Pulmonary artery endothelial cell (primary cell): ENCODE results near the gene DACT3. TPM values are rescaled to one million over a fixed set of nuclear protein-coding genes. Genes with fewer than 3 reads are reported as not detected.
"Not testable (repeated sequence)": the region's sequence is repeated elsewhere in the genome, so short reads cannot be mapped to it uniquely, and the experiment has no call there.

Source experiments
- DNase-seq: peaks from one replicate; pipeline ENCODE4 v3.0.0-alpha.2; 2011; ENCODE audit warnings: low read depth, low spot score
- total RNA-seq: library from RNA; depleted of rRNA; stranded (reverse); fragments of >200 nt; gene quantifications from 2 replicates; pipeline ENCODE4 v1.2.3, GENCODE V29; 2014

Gene DACT3
- total RNA-seq, 1 donor from 2014 or later: 0.66 TPM

DNA sequence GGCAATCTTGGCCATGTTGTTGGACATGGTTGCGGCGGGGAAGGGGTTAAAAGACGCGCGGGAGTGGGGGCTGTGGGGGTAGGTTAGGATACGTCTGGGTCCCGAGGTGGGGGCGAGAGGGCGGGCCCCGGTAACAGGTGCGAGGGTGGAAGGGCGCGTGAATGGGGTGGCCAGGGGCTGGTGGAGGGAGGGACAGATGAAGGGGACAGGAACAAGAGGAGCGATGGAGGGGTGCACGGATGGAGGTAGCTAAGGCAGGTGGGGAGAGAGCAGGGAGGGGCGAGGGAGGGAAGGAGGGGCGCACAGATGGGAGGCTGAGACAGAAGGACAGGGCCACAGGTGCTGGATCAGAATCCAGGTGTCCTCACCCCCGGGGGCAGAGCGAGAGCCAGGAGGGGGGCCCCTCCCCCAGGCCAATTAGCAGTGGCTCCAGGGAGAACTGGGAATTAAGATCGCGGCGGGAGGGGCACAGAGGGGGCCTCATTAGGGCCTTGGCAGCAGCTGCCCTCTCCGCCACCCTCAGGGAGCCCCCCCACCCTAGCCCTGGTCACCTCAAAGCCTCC is 26.2 kb downstream of the DACT3 start:
- no peak for DNase-seq

DNA sequence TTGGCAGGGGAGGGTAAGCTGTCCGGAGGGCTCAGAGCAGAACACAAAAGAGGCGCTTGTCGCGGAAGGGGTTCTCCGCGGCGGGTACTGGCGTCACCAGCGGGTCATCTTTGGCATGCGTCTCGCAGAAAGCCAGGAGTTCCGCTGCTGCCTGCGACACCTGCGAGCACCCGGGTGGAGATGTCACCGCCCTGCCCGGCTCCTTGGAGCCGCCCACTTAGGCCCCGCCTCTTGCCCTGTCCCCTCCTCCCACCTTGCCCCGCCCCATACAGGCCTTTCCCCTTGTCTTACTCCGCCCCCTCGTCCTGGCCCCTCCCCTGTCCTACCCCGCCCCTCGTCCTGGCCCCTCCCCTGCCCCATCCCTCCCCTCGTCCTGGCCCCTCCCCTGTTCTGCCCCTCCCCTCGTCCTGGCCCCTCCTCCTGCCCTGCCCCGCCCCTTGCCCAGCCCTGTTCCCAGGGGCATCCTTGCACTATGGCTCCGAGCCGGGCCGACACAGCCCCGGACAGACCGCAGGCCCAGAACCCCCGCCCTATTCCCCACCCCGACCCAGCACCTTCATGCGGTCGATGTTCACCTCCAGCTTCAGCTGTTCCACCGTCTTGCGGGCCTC is 26.8 kb downstream of the DACT3 start:
- DNase-seq: no peak

DNA sequence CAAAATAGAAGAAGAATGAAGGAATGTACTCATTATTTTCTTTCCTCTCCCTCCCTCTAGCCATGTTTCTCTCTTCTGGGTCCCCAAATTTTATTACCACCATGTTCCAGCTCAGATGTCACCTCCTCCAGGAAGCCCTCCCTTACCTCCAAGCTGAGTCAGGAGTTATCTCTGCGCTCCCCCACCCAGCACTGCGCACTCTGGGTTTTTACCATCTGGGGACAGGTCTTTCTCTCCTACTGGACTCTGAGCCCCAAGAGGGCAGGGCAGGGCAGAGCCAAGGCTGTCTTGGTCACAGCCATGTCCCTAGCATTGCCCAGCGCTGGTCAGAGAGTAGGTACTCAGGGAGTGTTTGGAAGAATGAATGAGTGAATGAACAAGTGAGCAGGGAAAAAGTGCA is 27.9 kb downstream of the DACT3 start:
- DNase-seq: no peak

DNA sequence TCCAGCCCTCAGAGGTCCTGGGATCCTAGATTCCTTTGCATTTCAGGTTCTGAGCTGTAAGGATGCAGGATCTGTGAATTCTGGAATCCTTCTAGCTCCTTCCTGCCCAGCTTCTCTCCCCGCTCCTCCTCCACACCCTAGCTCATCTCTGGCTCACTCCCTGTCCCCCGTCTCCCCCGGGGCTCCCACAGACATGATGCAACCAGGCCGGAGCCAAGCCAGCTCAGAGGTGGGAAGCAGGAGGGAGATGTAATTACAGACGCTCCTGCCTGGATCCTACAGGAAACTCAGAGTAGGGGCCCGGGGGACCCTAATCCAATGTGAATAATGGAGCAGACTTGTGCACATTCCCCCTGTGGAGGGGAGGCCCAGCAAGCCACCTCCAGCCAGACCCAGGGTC is 29.5 kb downstream of the DACT3 start:
- no peak for DNase-seq

DNA sequence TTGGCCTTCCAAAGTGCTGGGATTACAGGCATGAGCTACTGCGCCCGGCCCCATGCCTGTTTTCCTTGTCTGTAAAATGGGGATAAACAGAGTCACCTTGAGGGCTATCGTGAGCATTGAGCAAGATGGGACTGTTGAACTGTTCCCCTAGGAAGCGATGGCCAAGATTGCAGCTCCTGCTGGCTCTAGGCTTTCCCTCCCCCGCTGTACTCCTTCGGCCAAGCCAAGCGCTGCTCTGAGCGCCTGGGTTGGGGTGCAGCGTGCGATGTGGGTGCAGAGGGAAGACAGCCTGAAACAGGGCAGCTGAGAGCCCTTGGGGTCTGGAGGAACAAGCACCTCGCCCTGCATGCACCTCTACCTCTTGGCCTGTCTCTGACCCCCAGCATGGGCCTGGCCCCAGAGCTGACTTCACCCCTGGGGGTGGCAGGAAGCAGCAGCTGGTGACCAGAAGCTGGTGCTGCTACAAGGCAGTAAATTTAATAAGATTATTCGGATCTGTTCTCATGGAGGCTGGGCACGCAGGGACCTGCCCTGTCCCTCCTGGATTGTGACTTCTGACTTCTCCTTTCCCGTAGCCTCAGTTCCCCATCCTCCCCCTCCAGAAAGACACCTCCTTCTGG is 30.3 kb downstream of the DACT3 start:
- DNase-seq: no peak

DNA sequence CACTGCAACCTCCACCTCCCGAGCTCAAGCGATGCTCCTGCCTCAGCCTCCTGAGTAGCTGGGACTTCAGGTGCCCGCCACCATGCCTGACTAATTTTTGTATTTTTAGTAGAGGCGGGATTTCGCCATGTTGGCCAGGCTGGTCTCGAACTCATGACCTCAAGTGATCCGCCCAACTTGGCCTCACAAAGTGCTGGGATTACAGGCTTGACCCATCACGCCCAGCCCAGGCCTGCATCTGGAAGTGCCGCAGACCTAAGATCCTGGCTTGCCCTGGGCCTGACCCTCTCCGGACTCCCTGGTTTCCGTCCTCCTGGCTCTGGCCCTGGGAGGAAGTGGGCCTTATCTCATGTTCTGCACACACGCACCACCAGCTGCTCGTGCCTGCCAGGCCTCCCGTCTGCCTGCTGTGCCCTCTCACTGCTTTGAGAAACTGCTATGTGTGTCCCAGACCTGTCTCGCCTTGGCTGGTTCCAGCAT is 31.4 kb downstream of the DACT3 start:
- DNase-seq: no peak

- not testable (repeated sequence) for DNase-seq
Measured at GRCh38 chr19:46628970-46629369, 32.0 kb downstream of the DACT3 start.

GRCh38 chr19:46626446-46626845 is 34.5 kb downstream of the DACT3 start:
- no peak for DNase-seq

DNA sequence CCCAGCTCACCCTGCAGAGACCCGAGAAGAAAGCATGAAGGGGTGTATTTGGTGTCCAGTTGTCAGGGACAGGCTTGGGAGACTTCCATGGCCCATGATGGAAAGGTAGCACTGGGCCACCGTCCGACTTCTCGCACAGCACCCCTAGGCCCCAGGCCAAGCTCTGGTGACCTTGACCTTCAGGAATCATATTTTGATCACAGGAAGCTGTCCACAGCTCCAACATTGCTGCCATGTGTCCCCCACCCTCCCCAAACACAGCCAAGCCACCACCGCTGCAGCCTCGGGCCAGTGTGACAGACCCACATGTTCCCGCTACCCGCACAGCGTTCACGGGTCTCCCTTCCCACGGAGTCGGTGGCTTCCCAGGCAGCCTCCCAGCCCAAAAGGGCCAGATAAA is 35.3 kb downstream of the DACT3 start:
- DNase-seq: no peak

DNA sequence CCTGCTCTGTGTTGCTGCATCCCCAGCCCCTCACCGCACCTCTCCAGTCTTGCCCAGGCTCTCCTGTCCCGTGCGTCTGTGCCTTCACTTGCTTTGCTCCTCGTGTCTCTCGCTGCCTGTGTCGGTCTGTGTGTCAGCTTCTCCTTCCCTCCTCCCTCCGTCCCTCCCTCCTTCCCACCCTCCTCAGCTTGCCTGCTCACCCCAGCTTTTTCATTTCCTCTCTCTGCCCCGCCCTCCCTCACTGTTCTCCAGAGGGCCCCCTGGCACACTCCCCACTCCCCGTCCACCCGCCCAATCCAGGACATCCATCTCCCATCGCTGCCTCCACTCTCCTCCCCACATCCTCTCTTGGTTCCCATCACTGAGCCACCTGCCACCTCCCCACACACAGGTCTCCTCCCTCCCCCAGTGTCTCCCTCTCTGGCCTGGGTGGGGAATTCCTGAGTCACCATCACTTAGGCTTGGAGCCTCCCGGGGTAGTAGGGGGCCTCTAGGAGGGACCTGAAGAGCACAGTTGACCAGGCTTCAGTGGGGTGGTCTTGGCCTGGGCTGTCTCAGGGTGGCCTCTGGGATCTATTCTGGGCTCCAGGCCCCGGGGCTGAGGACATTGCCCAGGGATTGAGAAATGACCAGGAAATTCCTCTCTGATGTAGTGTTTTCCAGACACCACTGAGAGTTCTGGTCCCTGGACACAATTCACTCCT is 35.9 kb downstream of the DACT3 start, which contains the start of gene PTGIR:
Gene PTGIR (minus strand): TSS at position 132 of the 704 bp plus-strand sequence. CDS start 864 bp downstream, outside the sequence.
- no peak for DNase-seq

- DNase-seq: no peak
Measured at GRCh38 chr19:46623915-46624502, 37.0 kb downstream of the DACT3 start.

GRCh38 chr19:46622118-46622446 is 38.9 kb downstream of the DACT3 start:
- DNase-seq: no peak

DNA sequence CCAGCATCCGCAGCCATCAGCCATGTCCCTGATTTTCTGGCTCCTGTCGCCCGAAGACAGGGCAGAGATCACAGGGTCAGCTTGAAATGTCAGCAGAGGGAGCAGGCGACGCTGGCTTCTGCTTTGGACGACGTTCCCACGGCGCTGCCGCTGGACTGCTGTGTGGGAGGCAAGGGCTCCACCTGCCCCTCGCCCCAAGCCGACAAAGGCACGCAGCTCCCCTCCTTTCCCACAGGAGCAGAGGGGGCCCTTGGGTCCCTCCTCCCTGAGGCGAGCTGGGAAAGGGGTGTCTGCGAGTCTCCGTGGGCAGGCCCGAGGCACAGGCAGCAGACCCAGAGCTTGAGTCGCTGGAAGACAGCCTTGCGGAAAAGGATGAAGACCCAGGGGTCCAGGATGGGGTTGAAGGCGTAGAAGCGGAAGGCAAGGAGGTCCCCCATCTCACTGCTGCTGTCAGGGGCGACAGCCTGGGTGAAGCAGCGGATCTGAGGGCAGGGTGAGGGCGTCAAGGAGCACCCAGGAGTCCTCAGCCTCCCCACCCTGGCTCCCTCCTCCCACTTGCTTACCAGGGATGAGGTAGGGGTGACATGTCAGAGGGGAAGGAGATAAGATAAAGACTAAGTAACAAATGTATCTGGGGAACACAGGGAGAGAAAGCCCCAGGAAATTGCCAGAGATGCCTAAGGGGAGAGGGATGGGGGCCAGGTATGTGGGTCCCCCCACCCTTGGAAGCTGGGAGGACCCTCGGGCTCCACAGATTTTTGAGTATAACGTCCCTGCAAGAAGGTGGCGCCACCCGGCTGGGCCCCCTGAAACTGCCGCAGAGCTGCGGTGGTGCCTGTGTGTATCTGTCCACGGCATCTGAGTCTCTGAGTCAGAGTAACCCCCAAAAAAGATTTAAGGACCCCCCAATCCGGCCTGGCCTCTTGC is 39.5 kb downstream of the DACT3 start:
- no peak for DNase-seq

GRCh38 chr19:46620716-46621115 is 40.3 kb downstream of the DACT3 start:
- no peak for DNase-seq

DNA sequence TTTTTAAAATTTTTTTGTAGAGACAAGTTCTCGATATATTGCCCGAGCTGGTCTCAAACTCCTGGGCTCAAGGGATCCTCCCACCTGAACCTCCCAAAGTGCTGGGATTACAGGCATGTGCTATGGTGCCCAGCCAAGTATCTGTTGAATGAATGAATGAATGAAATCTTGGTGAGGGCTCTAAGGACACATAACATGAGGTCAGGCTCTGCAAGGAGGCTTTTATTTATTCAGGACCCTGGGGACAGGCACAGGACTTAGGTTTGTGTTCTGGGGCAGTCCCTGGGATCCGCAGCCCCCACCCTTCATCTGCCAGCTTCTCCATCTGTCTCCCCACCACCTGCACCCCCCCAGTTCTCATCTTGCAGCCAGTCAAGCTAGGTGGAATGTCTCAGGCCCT is 40.7 kb downstream of the DACT3 start:
- no peak for DNase-seq

DNA sequence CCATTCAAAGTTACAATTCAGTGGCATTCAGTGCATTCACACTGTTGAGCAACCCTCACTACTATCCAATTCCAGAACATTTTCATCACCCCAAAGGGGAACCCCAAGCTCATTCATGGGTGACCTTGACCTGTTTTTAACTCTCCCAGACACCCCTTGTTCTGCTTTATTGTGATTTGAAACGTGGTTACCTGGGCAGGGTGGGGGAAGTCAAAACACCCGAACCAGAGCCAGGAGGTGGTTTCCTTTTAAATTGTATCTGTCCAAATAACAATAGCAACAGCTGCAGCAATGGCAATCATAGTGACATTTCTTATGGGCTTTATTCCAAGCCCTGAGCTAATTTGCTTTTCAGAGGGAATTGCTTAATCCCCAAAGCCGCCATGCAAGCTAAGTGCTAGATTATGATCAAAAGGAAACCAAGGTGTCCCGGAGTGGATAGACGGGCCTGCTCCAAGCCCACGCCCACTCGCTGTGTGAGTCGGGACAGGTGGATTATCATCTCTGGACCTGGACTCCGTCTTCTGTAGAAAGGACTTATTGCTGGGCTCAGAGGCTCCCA is 42.2 kb downstream of the DACT3 start:
- DNase-seq: no peak

- DNase-seq: no peak
Measured at GRCh38 chr19:46617601-46618000, 43.4 kb downstream of the DACT3 start.

GRCh38 chr19:46616631-46617322 is 44.2 kb downstream of the DACT3 start:
- DNase-seq: no peak

DNA sequence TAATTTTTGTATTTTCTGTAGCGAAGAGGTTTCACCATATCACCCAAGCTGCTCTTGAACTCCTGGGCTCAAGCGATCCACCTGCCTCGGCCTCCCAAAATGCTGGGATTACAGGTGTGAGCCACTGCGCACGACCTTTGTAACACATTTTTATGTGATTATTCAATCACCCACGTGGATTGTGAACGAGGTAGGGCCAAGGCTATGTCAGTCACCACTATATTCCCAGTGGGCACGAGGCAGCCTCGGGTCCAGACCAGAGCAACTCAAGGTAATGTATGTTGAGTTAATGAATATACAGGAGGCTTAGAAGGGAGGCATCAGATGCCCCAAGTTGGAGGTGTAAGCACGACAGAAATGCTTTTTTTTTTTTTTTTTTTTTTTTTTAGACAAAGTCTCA is 45.0 kb downstream of the DACT3 start:
- DNase-seq: no peak

- DNase-seq: no peak
Measured at GRCh38 chr19:46614114-46614722, 46.8 kb downstream of the DACT3 start.
